ENCODE results near the gene RTL5.

RTL5 gene

DNA sequence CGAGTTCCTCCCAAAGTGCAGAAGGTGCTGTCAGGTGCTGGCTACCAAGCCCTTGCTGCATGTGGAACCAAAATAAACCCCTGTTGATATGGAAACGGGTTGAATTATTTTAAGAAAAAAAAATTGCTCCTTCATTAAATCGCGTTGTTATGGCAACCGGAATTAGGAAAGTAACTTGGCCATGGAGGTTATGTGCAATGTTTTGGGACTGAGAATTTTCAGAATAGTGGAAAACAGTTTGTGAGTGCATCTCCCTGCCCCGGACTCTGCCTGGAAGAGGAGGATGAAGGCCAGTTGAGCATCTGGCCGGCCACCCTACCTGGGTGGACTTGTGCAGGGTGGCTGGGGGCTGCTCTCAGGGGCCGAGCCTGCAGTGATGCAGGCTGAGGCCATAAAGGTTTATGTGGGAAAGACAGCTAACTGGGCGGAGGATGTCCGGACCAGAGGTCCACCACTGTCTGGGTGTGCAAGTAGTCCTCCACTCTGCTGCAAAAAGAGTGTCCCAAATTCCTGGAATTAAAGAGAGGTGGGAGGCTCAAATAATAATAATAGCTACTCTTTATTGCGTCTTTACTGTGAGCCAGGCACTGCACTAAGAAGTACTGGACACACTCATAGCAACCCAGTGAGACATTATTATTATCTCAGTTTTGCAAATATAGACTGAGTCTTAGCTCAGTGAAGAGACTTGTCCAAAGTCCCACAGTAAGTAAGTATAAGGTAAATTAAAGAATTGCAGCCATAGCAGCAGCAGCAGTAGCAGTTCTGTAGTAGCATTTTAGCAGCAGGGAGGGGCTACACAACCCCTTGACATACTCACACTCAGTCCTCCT lies 20.6 kb downstream of the RTL5 start:
- Histone ChIP-seq H3K27ac (ENCODE audit: low read depth, low read length) (no peak overlapping the region), H3K4me3 (ENCODE audit: low read depth in 1 of 2, low read length in 2 of 2) (no peak overlapping the region), H3K4me1 (ENCODE audit: control insufficient read depth in 1 of 2, insufficient read depth in 2 of 2, low read length in 2 of 2) (peaks cover 6 to 11% of the 10 kb centered on the region in 2 donors), H3K9ac (ENCODE audit: low read depth in 1 of 2, low read length in 2 of 2) (no peak overlapping the region), H3K9me3 (ENCODE audit: control insufficient read depth in 1 of 2, low read length in 2 of 2) (no peaks in the 10 kb centered on the region), H3K36me3 (ENCODE audit: control insufficient read depth in 1 of 2, insufficient read depth in 2 of 2, low read length in 2 of 2) (no peaks in the 10 kb centered on the region), H3K27me3 (ENCODE audit: control insufficient read depth in 1 of 2, insufficient read depth in 2 of 2, low read length in 2 of 2) (no peaks in the 10 kb centered on the region)

DNA sequence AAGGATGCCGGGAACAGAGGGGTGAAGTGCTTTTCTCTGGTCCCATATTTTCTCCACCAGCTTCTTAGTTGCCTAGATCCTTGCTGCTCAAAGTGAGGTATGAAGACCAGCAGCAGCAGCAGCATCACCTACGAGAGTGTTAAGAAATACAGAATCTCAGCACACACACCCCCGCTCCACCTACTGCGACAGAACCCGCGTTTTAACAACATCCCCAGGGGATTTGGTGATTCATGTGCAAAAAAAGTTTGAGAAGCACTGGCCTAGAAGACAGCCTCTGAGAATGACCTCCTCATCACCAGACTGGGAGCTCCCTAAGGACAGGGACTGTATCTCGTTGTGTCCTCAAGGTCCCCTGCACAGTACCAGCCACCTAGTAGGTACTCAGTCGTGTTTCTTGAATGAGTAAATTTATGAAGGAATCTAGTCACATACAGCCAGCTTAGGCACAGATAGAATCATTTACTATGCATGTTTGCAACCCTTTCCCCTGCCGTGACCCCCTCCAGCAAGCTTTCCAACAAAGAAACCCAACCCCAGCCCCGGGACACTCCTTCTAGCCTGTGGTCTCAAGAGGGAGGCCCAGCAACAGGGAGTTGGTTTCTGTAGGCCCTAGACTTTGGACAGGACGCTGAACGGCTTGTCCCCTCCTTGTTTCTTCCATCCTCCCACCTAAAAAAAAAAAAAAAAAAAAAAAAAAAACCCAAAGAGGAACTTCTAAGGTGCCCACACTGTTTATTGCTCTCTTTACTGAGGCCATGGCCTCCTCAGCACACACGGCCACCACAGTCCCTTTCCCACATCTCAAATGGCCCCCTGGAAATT lies 21.5 kb downstream of the RTL5 start:
- Histone ChIP-seq H3K4me1 (ENCODE audit: control insufficient read depth in 1 of 2, insufficient read depth in 2 of 2, low read length in 2 of 2) (peaks cover 6 to 11% of the 10 kb centered on the region in 2 donors), H3K9ac (ENCODE audit: low read depth in 1 of 2, low read length in 2 of 2) (no peak overlapping the region), H3K27ac (ENCODE audit: low read depth, low read length) (no peak overlapping the region)

DNA sequence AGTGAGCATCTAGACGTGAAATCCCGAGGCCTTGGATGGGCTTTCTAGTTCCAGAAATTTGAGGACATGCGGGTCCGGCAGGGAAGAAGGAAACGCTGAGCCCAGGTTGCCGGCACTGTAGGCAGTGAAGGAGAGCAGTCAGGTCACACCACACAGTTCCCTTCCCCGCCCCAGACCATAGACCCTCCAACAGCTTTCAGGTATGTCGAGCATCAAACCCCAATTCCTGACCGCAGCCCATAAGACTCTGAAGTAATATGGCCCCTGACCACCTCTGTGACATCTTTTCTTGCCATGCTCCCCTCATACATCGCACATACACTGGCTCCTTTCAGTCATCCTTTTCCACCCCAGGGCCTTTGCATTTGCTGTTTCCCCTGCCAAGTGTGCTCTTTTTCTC lies 23.0 kb downstream of the RTL5 start:
- H3K4me3 ChIP-seq (ENCODE audit: low read depth in 1 of 2, low read length in 2 of 2), result no peak overlapping the region
- H3K9me3 ChIP-seq (ENCODE audit: control insufficient read depth in 1 of 2, low read length in 2 of 2), result no peaks in the 10 kb centered on the region
- H3K4me1 ChIP-seq (ENCODE audit: control insufficient read depth in 1 of 2, insufficient read depth in 2 of 2, low read length in 2 of 2), result peaks cover 0 to 6% of the 10 kb centered on the region in 2 donors
- no peaks in the 10 kb centered on the region for H3K36me3 ChIP-seq (ENCODE audit: control insufficient read depth in 1 of 2, insufficient read depth in 2 of 2, low read length in 2 of 2)
- H3K27ac ChIP-seq (ENCODE audit: low read depth, low read length), result no peak overlapping the region
- no peaks in the 10 kb centered on the region for H3K27me3 ChIP-seq (ENCODE audit: control insufficient read depth in 1 of 2, insufficient read depth in 2 of 2, low read length in 2 of 2)
- H3K9ac ChIP-seq (ENCODE audit: low read depth in 1 of 2, low read length in 2 of 2), result no peak overlapping the region

More for the DNA sequence above, 21.5 kb downstream of the RTL5 start:
- H3K27me3 ChIP-seq (ENCODE audit: control insufficient read depth in 1 of 2, insufficient read depth in 2 of 2, low read length in 2 of 2), result no peaks in the 10 kb centered on the region
- no peaks in the 10 kb centered on the region for H3K36me3 ChIP-seq (ENCODE audit: control insufficient read depth in 1 of 2, insufficient read depth in 2 of 2, low read length in 2 of 2)
- no peaks in the 10 kb centered on the region for H3K9me3 ChIP-seq (ENCODE audit: control insufficient read depth in 1 of 2, low read length in 2 of 2)
- H3K4me3 ChIP-seq (ENCODE audit: low read depth in 1 of 2, low read length in 2 of 2), result no peak overlapping the region

DNA sequence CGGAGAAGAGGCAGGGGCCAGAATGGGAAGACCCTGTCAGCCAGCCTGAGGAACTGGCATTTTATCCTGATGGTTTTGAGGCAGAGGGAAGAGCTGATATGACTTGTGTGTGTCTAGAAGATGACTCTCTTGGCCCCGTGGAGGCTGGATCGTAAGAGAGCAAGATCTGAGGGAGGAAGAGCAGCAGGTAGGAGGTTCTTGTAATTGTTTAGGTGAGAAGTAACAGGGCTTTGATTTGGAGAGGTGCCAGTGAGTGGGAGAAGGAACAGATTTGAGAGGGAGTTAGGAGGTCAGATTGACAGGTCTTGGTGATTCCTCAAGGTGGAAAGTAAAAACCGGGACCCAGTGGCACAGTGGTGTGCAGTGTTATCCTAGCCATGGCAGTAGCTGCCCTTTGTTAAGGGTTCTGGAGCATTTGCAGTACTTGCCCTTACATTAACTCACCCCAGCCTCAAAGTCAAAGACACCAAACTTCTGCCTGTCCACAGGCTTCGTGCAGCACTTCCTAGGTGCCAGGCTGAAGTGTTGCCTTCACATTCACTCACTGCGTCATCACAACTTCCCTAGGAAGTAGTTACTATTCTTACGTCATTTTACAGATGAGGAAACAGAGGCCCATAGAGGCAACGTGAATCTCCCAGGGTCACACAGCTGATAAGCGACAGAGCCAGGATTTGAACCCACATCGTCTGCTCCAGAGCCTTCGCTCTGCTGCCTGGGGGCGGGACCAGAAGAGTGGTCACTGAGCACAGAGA lies 23.7 kb downstream of the RTL5 start:
- Histone ChIP-seq H3K36me3 (ENCODE audit: control insufficient read depth in 1 of 2, insufficient read depth in 2 of 2, low read length in 2 of 2) (no peaks in the 10 kb centered on the region), H3K9me3 (ENCODE audit: control insufficient read depth in 1 of 2, low read length in 2 of 2) (no peaks in the 10 kb centered on the region), H3K4me3 (ENCODE audit: low read depth in 1 of 2, low read length in 2 of 2) (no peak overlapping the region), H3K9ac (ENCODE audit: low read depth in 1 of 2, low read length in 2 of 2) (no peak overlapping the region), H3K27me3 (ENCODE audit: control insufficient read depth in 1 of 2, insufficient read depth in 2 of 2, low read length in 2 of 2) (no peaks in the 10 kb centered on the region), H3K4me1 (ENCODE audit: control insufficient read depth in 1 of 2, insufficient read depth in 2 of 2, low read length in 2 of 2) (peaks cover 0 to 3% of the 10 kb centered on the region in 2 donors), H3K27ac (ENCODE audit: low read depth, low read length) (no peak overlapping the region)

DNA sequence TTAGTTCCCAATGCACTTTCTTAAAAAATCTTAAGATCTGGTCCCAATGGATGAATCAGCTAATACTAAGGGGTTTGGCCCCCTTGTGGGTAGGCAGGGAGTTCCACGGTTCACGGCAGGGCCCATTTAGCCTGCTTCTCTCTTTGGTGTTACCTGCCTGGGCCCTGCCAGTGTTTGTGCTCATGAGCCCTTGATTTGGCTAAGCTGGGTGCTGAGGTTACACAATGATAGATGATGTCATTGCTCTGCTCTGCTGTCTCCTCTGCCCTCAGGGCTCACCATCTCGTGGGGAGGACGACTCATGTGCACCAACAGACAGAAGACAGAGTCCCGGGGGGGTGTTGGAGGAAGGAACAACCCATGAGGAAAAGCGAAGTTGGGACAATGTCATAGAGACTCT lies 24.4 kb downstream of the RTL5 start:
- no peak overlapping the region for H3K9ac ChIP-seq (ENCODE audit: low read depth in 1 of 2, low read length in 2 of 2)
- no peak overlapping the region for H3K27ac ChIP-seq (ENCODE audit: low read depth, low read length)
- H3K36me3 ChIP-seq (ENCODE audit: control insufficient read depth in 1 of 2, insufficient read depth in 2 of 2, low read length in 2 of 2), result no peaks in the 10 kb centered on the region
- no peaks in the 10 kb centered on the region for H3K27me3 ChIP-seq (ENCODE audit: control insufficient read depth in 1 of 2, insufficient read depth in 2 of 2, low read length in 2 of 2)
- H3K4me1 ChIP-seq (ENCODE audit: control insufficient read depth in 1 of 2, insufficient read depth in 2 of 2, low read length in 2 of 2), result peaks cover 0 to 8% of the 10 kb centered on the region in 2 donors
- no peak overlapping the region for H3K4me3 ChIP-seq (ENCODE audit: low read depth in 1 of 2, low read length in 2 of 2)
- H3K9me3 ChIP-seq (ENCODE audit: control insufficient read depth in 1 of 2, low read length in 2 of 2), result no peaks in the 10 kb centered on the region

DNA sequence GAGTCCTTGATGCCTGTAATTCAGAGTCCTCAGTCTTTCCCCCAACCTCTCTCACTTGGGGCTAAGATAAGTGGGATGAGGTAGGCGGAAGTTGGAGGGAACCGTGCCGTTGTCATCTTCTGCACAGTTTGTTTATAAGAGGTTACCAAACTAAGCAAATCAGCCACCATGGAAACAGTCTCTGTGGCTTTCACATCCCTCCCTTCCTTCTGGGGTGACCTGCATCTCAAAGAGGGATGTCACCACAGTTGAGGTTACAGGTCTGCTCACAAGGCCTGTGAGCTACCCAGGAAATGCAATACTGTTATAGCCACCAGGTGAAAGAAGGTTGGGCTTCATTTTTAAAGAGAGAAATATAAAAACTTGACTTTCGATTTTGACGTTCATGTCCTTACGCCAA lies 26.3 kb downstream of the RTL5 start:
- H3K27ac ChIP-seq (ENCODE audit: low read depth, low read length), result no peak overlapping the region
- H3K9ac ChIP-seq (ENCODE audit: low read depth in 1 of 2, low read length in 2 of 2), result no peak overlapping the region
- H3K27me3 ChIP-seq (ENCODE audit: control insufficient read depth in 1 of 2, insufficient read depth in 2 of 2, low read length in 2 of 2), result no peaks in the 10 kb centered on the region
- no peaks in the 10 kb centered on the region for H3K9me3 ChIP-seq (ENCODE audit: control insufficient read depth in 1 of 2, low read length in 2 of 2)
- H3K4me1 ChIP-seq (ENCODE audit: control insufficient read depth in 1 of 2, insufficient read depth in 2 of 2, low read length in 2 of 2), result peaks cover 0 to 8% of the 10 kb centered on the region in 2 donors
- H3K36me3 ChIP-seq (ENCODE audit: control insufficient read depth in 1 of 2, insufficient read depth in 2 of 2, low read length in 2 of 2), result no peaks in the 10 kb centered on the region
- H3K4me3 ChIP-seq (ENCODE audit: low read depth in 1 of 2, low read length in 2 of 2), result no peak overlapping the region

DNA sequence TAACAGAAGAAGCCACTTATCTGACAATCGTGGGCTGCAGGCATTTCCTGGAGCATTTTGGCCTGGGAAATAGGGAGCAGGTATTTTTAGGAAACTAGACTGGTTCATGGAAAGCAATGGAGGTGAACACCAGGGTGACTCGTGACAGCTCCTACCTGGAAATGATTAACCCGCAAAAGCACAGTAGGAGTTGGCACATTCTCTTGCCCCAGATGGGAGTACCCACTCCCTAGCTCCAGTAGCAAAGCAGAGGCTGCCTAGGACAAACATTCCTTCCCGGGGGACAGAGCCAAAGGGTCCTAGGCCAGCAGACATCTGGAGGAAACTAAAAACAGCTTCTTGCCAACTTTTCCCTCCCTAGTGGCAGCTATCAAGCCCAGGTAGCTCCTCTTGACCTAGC lies 29.0 kb downstream of the RTL5 start:
- no peaks in the 10 kb centered on the region for H3K27me3 ChIP-seq (ENCODE audit: control insufficient read depth in 1 of 2, insufficient read depth in 2 of 2, low read length in 2 of 2)
- H3K9me3 ChIP-seq (ENCODE audit: control insufficient read depth in 1 of 2, low read length in 2 of 2), result no peaks in the 10 kb centered on the region
- H3K36me3 ChIP-seq (ENCODE audit: control insufficient read depth in 1 of 2, insufficient read depth in 2 of 2, low read length in 2 of 2), result no peaks in the 10 kb centered on the region
- H3K27ac ChIP-seq (ENCODE audit: low read depth, low read length), result no peak overlapping the region
- no peak overlapping the region for H3K9ac ChIP-seq (ENCODE audit: low read depth in 1 of 2, low read length in 2 of 2)
- peaks cover 0 to 8% of the 10 kb centered on the region in 2 donors for H3K4me1 ChIP-seq (ENCODE audit: control insufficient read depth in 1 of 2, insufficient read depth in 2 of 2, low read length in 2 of 2)
- H3K4me3 ChIP-seq (ENCODE audit: low read depth in 1 of 2, low read length in 2 of 2), result no peak overlapping the region

DNA sequence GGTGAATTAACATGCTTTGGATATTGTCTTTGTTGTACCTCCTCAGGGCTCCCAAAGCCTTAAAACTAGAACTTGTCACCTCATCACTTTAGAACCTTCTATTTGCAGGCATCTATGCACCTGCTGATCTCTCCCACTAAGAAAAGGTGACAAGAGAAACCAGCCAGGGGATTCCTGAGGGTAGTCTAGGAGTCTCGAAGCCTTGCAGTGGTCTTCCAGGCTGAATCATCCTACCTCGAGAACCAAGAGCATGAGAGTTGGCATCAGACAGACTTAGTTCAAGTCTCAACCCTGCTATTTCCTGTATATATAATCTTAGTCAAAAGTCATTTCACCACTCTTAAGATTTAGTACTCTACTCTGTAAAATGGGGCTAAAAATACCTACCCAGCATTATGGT lies 29.6 kb downstream of the RTL5 start:
- Histone ChIP-seq H3K9me3 (ENCODE audit: control insufficient read depth in 1 of 2, low read length in 2 of 2) (no peaks in the 10 kb centered on the region), H3K27me3 (ENCODE audit: control insufficient read depth in 1 of 2, insufficient read depth in 2 of 2, low read length in 2 of 2) (no peaks in the 10 kb centered on the region), H3K4me3 (ENCODE audit: low read depth in 1 of 2, low read length in 2 of 2) (no peak overlapping the region), H3K4me1 (ENCODE audit: control insufficient read depth in 1 of 2, insufficient read depth in 2 of 2, low read length in 2 of 2) (peaks cover 0 to 8% of the 10 kb centered on the region in 2 donors), H3K27ac (ENCODE audit: low read depth, low read length) (no peak overlapping the region), H3K9ac (ENCODE audit: low read depth in 1 of 2, low read length in 2 of 2) (no peak overlapping the region), H3K36me3 (ENCODE audit: control insufficient read depth in 1 of 2, insufficient read depth in 2 of 2, low read length in 2 of 2) (no peaks in the 10 kb centered on the region)

- no peak overlapping the region for H3K27ac ChIP-seq (ENCODE audit: low read depth, low read length)
- peaks cover 0 to 8% of the 10 kb centered on the region in 2 donors for H3K4me1 ChIP-seq (ENCODE audit: control insufficient read depth in 1 of 2, insufficient read depth in 2 of 2, low read length in 2 of 2)
- no peaks in the 10 kb centered on the region for H3K9me3 ChIP-seq (ENCODE audit: control insufficient read depth in 1 of 2, low read length in 2 of 2)
- no peak overlapping the region for H3K9ac ChIP-seq (ENCODE audit: low read depth in 1 of 2, low read length in 2 of 2)
- H3K4me3 ChIP-seq (ENCODE audit: low read depth in 1 of 2, low read length in 2 of 2), result no peak overlapping the region
- no peaks in the 10 kb centered on the region for H3K27me3 ChIP-seq (ENCODE audit: control insufficient read depth in 1 of 2, insufficient read depth in 2 of 2, low read length in 2 of 2)
- H3K36me3 ChIP-seq (ENCODE audit: control insufficient read depth in 1 of 2, insufficient read depth in 2 of 2, low read length in 2 of 2), result no peaks in the 10 kb centered on the region
Observed at GRCh38 chrX:72101597-72102037, 30.1 kb downstream of the RTL5 start.

All from duodenal mucosa (tissue), 2 donors.